ENCODE data around the gene BCAS3.

The BCAS3 gene

GRCh38 chr17:61400066-61400716 lies 722.5 kb downstream of the BCAS3 start:
- Histone ChIP-seq H3K27me3 (ENCODE audit: control insufficient read depth, low read length) (peaks cover 47% of the 10 kb centered on the region), H3K27ac (ENCODE audit: low read depth, low read length) (no peak overlapping the region), H3K9me2 (replicated peaks; ENCODE audit: control insufficient read depth, low read length) (no peaks in the 10 kb centered on the region), H3F3A (ENCODE audit: control insufficient read depth, insufficient read depth) (no peaks in the 10 kb centered on the region), H3K4me2 (ENCODE audit: low read length) (no peak overlapping the region), H3K9me3 (ENCODE audit: control insufficient read depth, insufficient read depth, low read length) (no peaks in the 10 kb centered on the region), H3K4me3 (ENCODE audit: low read length) (no peak overlapping the region), H3K79me2 (ENCODE audit: control insufficient read depth, low read length) (no peaks in the 10 kb centered on the region), H4K20me1 (ENCODE audit: control insufficient read depth, insufficient read depth, low read depth, low read length) (no peaks in the 10 kb centered on the region), H3K4me1 (ENCODE audit: control insufficient read depth, low read length) (no peaks in the 10 kb centered on the region), H3K36me3 (ENCODE audit: control insufficient read depth, low read length) (no peaks in the 10 kb centered on the region)
- TF ChIP-seq EZH2phosphoT487 (IDR thresholded peaks at IDR 0.05; ENCODE audit: borderline replicate concordance, low read length): no peak
- no peak for TF ChIP-seq CTCF (IDR thresholded peaks at IDR 0.05; ENCODE audit: low read depth, low read length, poor library complexity, severe bottlenecking)

GRCh38 chr17:61400717-61401388 lies 723.2 kb downstream of the BCAS3 start:
- Histone ChIP-seq H3K36me3 (ENCODE audit: control insufficient read depth, low read length) (no peaks in the 10 kb centered on the region), H3K4me2 (ENCODE audit: low read length) (no peak overlapping the region), H3K9me3 (ENCODE audit: control insufficient read depth, insufficient read depth, low read length) (no peaks in the 10 kb centered on the region), H3K4me1 (ENCODE audit: control insufficient read depth, low read length) (no peaks in the 10 kb centered on the region), H3K4me3 (ENCODE audit: low read length) (no peak overlapping the region), H3K27ac (ENCODE audit: low read depth, low read length) (no peak overlapping the region), H3F3A (ENCODE audit: control insufficient read depth, insufficient read depth) (no peaks in the 10 kb centered on the region), H3K9me2 (replicated peaks; ENCODE audit: control insufficient read depth, low read length) (no peaks in the 10 kb centered on the region), H4K20me1 (ENCODE audit: control insufficient read depth, insufficient read depth, low read depth, low read length) (no peaks in the 10 kb centered on the region), H3K79me2 (ENCODE audit: control insufficient read depth, low read length) (no peaks in the 10 kb centered on the region), H3K27me3 (ENCODE audit: control insufficient read depth, low read length) (peaks cover 47% of the 10 kb centered on the region)
- TF ChIP-seq EZH2phosphoT487 (IDR thresholded peaks at IDR 0.05; ENCODE audit: borderline replicate concordance, low read length): no peak; the same call in 1 of the 2 replicates
- TF ChIP-seq CTCF (IDR thresholded peaks at IDR 0.05; ENCODE audit: low read depth, low read length, poor library complexity, severe bottlenecking): no peak

- no peaks in the 10 kb centered on the region for H3F3A ChIP-seq (ENCODE audit: control insufficient read depth, insufficient read depth)
- no peaks in the 10 kb centered on the region for H4K20me1 ChIP-seq (ENCODE audit: control insufficient read depth, insufficient read depth, low read depth, low read length)
- TF ChIP-seq CTCF (IDR thresholded peaks at IDR 0.05; ENCODE audit: low read depth, low read length, poor library complexity, severe bottlenecking) (no peak), EZH2phosphoT487 (IDR thresholded peaks at IDR 0.05; ENCODE audit: borderline replicate concordance, low read length) (no peak)
- no peaks in the 10 kb centered on the region for H3K9me2 ChIP-seq (replicated peaks; ENCODE audit: control insufficient read depth, low read length)
- no peaks in the 10 kb centered on the region for H3K79me2 ChIP-seq (ENCODE audit: control insufficient read depth, low read length)
- H3K4me3 ChIP-seq (ENCODE audit: low read length): no peak overlapping the region
- H3K36me3 ChIP-seq (ENCODE audit: control insufficient read depth, low read length): no peaks in the 10 kb centered on the region
- no peak overlapping the region for H3K27ac ChIP-seq (ENCODE audit: low read depth, low read length)
- H3K4me1 ChIP-seq (ENCODE audit: control insufficient read depth, low read length): no peaks in the 10 kb centered on the region
- no peak overlapping the region for H3K4me2 ChIP-seq (ENCODE audit: low read length)
- H3K9me3 ChIP-seq (ENCODE audit: control insufficient read depth, insufficient read depth, low read length): no peaks in the 10 kb centered on the region
- H3K27me3 ChIP-seq (ENCODE audit: control insufficient read depth, low read length): peaks cover 52% of the 10 kb centered on the region
These were observed 723.9 kb downstream of the BCAS3 start for GRCh38 chr17:61401389-61402072.

Data from DOHH2 (cell line).